Hematopoietic multipotent progenitor cell treated with erythropoietin and hydrocortisone succinate and interleukin-3 and kit ligand, for 17 days (in vitro differentiated cells): ENCODE measurements around the gene CKAP4.

Experiments used
- DNase-seq: peaks from one replicate; pipeline ENCODE4 v3.0.0-alpha.2; 2015; ENCODE audit warnings: low spot score

Gene CKAP4

DNA sequence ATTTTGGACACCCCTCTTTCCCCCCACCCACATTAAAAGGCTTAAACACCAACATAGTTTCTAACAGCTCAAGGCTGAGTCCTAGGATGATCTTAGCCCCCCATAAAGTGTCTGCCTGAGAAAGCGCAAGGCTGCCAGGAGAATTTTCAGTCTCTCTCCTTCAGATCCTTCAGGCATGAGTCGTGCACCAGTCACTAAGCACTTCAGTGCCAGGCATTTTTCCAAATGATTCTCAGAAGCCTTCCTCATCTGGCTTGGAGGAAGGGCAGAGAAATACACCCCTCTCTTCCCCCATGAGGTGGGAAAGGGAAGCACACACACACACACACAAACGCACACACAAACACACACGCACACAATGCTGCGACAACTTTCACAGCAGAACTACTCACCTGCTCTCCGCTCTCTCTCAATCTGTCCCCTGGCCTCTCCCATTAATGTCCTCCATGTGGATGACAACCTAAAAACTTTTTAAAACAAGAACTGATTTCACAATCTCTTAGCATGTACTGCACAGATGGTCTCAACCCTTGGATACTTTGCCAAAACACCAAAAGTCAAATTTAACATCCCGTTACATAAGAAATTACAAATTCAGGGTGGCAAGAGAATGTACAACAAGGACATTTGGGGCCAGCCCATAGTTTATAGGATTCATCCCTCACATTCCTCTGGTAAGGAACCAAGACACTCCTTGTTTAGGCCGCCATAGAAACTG, 49.8 kb downstream of the CKAP4 start:
- no peak for DNase-seq

DNA sequence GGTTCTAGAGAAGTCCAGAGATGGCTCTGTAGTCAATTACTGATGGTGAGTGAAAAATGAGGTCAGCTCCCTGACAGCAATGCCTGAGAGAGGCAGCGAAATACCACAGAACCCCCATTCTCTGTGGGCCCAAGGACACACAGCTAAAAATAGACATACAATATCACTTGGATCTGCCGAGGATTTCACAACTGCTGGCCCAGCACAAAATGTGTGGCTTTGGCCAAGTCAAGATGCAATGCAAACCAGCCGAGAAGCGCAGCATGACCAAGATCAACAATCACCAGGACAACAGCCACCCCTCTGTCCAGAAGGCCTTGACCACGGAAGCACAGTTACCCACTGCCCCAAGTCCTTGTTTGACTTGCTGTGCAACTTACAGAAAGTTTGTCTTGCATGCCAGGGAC, 52.2 kb downstream of the CKAP4 start:
- no peak for DNase-seq

DNA sequence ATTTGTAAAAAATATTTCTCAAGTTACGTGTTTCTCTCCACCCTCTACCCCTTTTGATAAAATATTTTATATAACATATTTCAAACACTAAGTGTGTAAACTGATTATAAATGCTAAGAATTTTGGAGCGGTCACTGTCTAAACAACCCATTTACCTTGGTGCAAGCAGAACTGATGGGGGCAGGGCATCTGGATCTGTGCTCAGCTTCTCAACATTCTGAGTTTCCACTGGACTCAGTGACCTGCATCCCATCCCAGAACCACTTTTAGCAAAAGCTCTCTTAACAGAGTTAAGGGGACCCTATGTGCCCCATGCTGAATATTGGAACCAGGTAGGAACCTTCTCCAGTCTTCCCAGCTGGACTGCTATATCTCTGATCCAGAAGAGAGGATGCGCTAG, 53.5 kb downstream of the CKAP4 start:
- no peak for DNase-seq

DNA sequence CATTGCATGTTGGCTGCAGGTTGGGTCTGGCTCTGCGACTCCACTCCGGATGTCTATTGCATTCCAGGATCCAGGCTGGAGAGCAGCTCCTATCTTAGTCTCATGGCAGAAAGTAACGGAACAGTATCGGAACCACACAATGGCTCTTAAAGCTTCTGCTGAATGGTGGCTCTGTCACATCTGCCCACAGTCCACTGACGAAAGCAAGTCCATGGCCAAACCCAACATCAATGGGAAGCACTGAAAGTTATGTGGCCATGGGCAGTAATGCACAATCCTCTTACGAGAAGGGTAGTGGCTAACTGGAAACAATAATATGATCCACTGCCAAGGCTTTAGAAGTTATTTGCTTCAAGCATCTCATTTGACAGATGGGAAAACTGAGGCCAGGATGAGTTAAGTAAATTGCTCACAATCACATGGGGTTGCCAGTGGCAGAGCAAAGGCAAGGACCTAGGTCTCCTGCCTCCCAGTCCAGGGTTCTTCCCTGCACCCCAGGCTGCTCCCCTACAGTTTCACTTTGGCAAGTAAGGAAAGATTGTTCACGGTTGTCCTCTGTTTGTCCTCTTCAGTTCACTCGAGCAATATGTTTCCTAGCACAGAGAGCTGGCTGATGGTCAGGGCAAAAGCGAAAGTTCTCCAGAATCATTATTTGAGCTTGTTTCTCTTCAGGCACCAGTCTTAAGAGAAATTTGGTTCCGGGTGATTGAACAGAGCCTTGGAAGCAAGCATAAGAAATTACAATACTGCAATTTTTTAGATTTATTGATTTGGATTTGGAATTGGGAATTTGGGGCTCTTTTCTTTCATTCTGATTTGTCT, 54.2 kb downstream of the CKAP4 start:
- DNase-seq = no peak

DNA sequence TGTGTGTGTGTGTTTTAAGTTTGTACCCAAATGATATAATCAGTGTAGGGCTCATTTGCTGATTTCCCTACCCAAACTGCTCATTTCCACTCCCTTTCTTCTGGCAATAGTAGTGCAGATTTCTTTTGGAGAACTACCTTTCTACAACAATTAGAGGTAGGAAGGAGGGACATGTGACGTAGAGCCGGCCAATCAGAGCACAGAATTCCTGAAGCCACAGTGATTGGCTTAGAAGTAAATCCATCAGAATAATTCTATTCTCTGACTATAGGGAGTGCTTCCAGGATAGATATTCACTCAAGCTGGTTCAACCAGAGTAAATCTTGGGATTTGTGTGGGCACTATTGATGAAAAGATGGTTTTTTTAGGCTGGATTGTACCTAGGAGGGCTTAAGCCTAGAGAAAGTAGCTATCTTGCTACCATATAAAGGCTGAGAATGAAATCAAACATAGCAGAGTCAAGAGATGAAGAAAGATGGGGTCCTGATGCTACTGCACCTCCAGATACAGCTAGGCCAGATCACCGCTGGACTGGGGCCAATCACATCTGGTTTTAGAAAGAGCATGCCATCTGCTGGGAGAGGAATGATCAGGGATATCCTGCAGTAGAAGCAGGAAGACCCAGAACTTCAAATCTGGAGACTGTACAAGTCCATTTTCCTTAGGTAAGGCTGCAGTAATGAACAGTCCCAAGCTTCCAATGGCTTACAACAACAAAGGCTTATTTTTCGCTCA, 55.0 kb downstream of the CKAP4 start:
- DNase-seq = no peak

DNA sequence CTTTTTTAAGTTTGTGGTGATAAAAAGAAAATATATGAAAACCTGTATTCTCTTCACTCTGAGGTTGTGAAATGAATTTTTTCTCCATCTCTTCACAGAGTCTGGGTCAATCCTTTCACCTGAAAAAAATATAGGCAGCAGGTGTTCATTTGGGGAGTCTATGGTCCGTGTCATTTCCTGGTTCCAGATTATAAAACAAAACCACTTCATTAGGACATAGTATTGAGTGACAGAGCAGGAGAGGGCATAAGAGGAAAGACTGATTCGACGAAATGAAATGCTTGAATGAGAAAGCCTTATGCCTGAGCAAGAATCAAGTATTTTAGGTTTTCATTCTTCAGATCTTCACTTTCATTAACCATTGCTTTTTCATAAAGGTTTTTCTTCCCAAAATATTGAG, 57.2 kb downstream of the CKAP4 start:
- DNase-seq = no peak

DNA sequence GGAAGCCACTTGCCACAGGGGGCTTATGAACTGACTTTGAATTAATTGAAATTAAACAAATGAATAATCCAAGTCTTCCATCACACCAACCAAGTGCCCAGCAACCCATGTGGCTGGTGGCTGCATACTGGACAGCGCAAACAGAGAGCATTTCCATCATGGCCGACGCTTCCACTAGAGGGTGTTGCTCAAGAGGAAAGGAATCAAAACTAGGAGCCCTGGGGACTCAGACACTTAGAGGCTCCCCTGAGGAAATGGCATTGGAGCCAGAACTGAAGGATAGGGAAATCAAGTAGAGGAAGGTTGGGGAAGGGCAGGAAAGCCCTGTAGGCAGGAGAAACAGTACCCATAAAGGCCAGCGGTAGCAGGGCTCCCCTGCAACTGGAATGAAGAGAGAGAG, 58.5 kb downstream of the CKAP4 start:
- DNase-seq = no peak

DNA sequence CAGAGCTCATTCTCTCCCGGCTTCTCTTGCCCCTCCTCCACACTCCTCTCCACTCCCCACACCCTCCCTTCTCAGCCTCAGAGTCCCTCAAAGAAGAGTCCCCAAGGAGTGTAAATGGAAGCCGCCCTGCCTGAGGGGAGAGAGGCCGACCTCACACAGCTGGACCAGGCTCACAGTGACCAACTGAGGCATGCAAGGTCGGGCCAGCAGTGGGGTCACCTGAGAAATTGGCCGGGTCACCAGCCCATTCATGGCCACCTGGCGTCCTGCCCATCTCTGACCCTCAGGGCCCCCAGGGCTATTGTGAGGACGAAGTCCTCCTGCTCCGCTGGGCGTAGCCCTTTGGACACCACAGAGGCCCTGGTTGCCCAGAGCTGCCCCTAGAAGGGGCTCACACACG, 59.6 kb downstream of the CKAP4 start:
- no peak for DNase-seq
